Suprapubic skin (tissue), 4 donors: ENCODE results near the gene ACBD6. TPM values are rescaled to one million over a fixed set of nuclear protein-coding genes. Genes with fewer than 3 reads are reported as not detected.

ENCODE experiments used
- DNase-seq, 2 donors: peaks; one replicate each; pipeline ENCODE4 v3.0.0-alpha.2; 2019; ENCODE audit warnings: low spot score in 2 of 2
- H3K27ac ChIP-seq: fragments of 200-600 bp; sonication (generic); one replicate; pipeline ENCODE4 v1.5.1; 2019
- H3K27me3 ChIP-seq: fragments of 200-600 bp; sonication (generic); one replicate; pipeline ENCODE4 v1.5.1; 2019
- H3K36me3 ChIP-seq: fragments of 200-600 bp; sonication (generic); one replicate; pipeline ENCODE4 v1.5.1; 2019
- H3K4me1 ChIP-seq: fragments of 200-600 bp; sonication (generic); one replicate; pipeline ENCODE4 v1.5.1; 2019
- H3K4me3 ChIP-seq: fragments of 200-600 bp; sonication (generic); one replicate; pipeline ENCODE4 v1.5.1; 2019; ENCODE audit warnings: mild to moderate bottlenecking
- H3K9me3 ChIP-seq: fragments of 200-600 bp; sonication (generic); one replicate; pipeline ENCODE4 v1.5.1; 2019
- EP300 ChIP-seq: sonication (generic); formaldehyde crosslinking; IDR thresholded peaks from one replicate; pipeline ENCODE4 v1.6.1; 2017; ENCODE audit warnings: antibody characterized with exemption
- POLR2A ChIP-seq, 2 donors: fragments of 450-650 bp; IDR thresholded peaks; one replicate each; pipeline ENCODE4 v1.6.1; 2017; ENCODE audit warnings: antibody characterized with exemption in 2 of 2, mild to moderate bottlenecking in 2 of 2, moderate library complexity in 2 of 2
- POLR2AphosphoS5 ChIP-seq, 3 donors: sonication (generic); formaldehyde crosslinking; IDR thresholded peaks; one replicate each; pipeline ENCODE4 v1.6.1; 2017; ENCODE audit warnings: antibody characterized with exemption in 3 of 3
- WGBS: methylation state at CpG from one replicate; pipeline ENCODE4 v1.1.5; 2018; 5-methylcytosine and 5-hydroxymethylcytosine counted together
- total RNA-seq, 4 donors: library from RNA; depleted of rRNA; stranded (reverse); fragments of >200 nt; gene quantifications; one replicate each; pipeline ENCODE4 v1.1.0, GENCODE V29; 2016
- TF ChIP-seq, protein P1 (sequence below), 2 donors: fragments of 200-600 bp in 1 of 2; fragments of 450-650 bp in 1 of 2; sonication (generic) in 1 of 2; IDR thresholded peaks; one replicate each; pipeline ENCODE4 v1.5.1; 2016 to 2019; ENCODE audit warnings: antibody characterized with exemption in 2 of 2, mild to moderate bottlenecking in 1 of 2, moderate library complexity in 1 of 2

The ACBD6 gene
- total RNA-seq, 4 donors from 2014 or later: 26.5 to 38.5 (median 33.3) TPM

- no peak overlapping the region for H3K27ac ChIP-seq
- 16% methylated on average over 10 of the region's 10 CpGs for WGBS
- peaks cover 99% of the 10 kb centered on the region for H3K27me3 ChIP-seq
- H3K4me1 ChIP-seq: peaks cover 19% of the 10 kb centered on the region
- no peak overlapping the region for H3K4me3 ChIP-seq
- no peaks in the 10 kb centered on the region for H3K36me3 ChIP-seq
- H3K9me3 ChIP-seq: no peaks in the 10 kb centered on the region
- DNase-seq: peak in 1 of 2 donors; percentile 30
- TF ChIP-seq EP300 (no peak), POLR2AphosphoS5 (IDR thresholded peaks at IDR 0.05) (no peak), POLR2A (IDR thresholded peaks at IDR 0.05) (no peak)
- TF ChIP-seq, protein P1, sequence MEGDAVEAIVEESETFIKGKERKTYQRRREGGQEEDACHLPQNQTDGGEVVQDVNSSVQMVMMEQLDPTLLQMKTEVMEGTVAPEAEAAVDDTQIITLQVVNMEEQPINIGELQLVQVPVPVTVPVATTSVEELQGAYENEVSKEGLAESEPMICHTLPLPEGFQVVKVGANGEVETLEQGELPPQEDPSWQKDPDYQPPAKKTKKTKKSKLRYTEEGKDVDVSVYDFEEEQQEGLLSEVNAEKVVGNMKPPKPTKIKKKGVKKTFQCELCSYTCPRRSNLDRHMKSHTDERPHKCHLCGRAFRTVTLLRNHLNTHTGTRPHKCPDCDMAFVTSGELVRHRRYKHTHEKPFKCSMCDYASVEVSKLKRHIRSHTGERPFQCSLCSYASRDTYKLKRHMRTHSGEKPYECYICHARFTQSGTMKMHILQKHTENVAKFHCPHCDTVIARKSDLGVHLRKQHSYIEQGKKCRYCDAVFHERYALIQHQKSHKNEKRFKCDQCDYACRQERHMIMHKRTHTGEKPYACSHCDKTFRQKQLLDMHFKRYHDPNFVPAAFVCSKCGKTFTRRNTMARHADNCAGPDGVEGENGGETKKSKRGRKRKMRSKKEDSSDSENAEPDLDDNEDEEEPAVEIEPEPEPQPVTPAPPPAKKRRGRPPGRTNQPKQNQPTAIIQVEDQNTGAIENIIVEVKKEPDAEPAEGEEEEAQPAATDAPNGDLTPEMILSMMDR (IDR thresholded peaks at IDR 0.05): no peak
Observed at GRCh38 chr1:180239145-180240096, 263.0 kb downstream of the ACBD6 start.

DNA sequence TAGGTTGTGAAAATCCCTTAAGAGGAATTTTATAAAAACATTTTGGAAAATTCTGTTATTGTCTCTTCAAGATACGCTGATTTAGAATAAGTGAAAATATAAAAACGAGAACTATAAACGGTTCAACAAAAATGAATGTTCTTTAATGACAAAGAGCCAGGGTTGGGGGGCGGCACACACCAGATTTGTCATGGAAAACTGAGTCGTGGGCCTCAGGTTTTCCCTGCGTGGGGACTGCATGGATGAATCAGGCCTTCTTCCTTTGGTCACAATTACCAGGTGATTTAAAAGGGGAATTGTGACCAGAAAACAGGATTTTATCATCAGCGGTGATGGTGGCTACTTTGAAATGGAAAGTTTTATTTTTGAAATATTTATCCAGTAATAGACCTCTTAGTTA is 263.7 kb downstream of the ACBD6 start:
- Histone ChIP-seq H3K27ac (no peak overlapping the region), H3K36me3 (no peaks in the 10 kb centered on the region), H3K9me3 (no peaks in the 10 kb centered on the region), H3K27me3 (peaks cover 99% of the 10 kb centered on the region), H3K4me1 (peaks cover 26% of the 10 kb centered on the region), H3K4me3 (no peak overlapping the region)
- no peak for TF ChIP-seq EP300
- no peak for TF ChIP-seq POLR2AphosphoS5 (IDR thresholded peaks at IDR 0.05)
- TF ChIP-seq, protein P1 (IDR thresholded peaks at IDR 0.05): no peak
- no peak for TF ChIP-seq POLR2A (IDR thresholded peaks at IDR 0.05)
- 31% methylated on average over 7 of the region's 7 CpGs for WGBS
- DNase-seq: peak in 1 of 2 donors; percentile 1

Other genes starting within 250 kb of the ACBD6 start
- gene OVAAL, start 56.4 kb upstream of the ACBD6 start, total RNA-seq: not detected
- gene XPR1, start 129.4 kb upstream of the ACBD6 start, total RNA-seq: 10 to 100 TPM; 13.4 to 22.1 (median 14.9) TPM